PC-3 (cell line): ENCODE data around the gene REC8. TPM values are rescaled to one million over a fixed set of nuclear protein-coding genes. Genes with fewer than 3 reads are reported as not detected.

ENCODE experiments used
- ATAC-seq: fragments of 200-7000 bp; cut with Tn5 transposase; 2 replicates; pipeline ENCODE4 v1.9.1; 2020; ENCODE audit warnings: mild to moderate bottlenecking, moderate library complexity
- BruUV-seq: library from RNA; stranded (reverse); fragments of 400-500 nt; replicated peaks from 2 replicates; lab custom pipeline; 2021; lab: Mats Ljungman, UMichigan
- CTCF ChIA-PET: fragments of 300-600 bp; sonication (Branson Sonifier 250); formaldehyde crosslinking; loops from one replicate; lab custom pipeline; 2022; ENCODE audit warnings: antibody characterized with exemption; lab: Charles Lee
- POLR2A ChIA-PET: fragments of 300-600 bp; sonication (Branson Sonifier 250); formaldehyde crosslinking; loops from one replicate; lab custom pipeline; 2022; ENCODE audit warnings: antibody characterized with exemption; ENCODE audit not compliant: unreplicated experiment; lab: Charles Lee
- DNase-seq: peaks from one replicate; pipeline ENCODE4 v3.0.0-alpha.2; 2015
- H2AFZ ChIP-seq: fragments of 300-600 bp; sonication (generic); 2 replicates; pipeline ENCODE4 v1.6.0; 2016; ENCODE audit warnings: antibody characterized with exemption, low read length
- H3F3A ChIP-seq: fragments of 300-600 bp; sonication (generic); one replicate; pipeline ENCODE4 v1.6.0; 2017; ENCODE audit warnings: antibody characterized with exemption, low read length, control low read depth, mild to moderate bottlenecking; ENCODE audit not compliant: unreplicated experiment
- H3K27ac ChIP-seq: fragments of 300-600 bp; sonication (generic); 2 replicates; pipeline ENCODE4 v1.5.1; 2016; ENCODE audit warnings: mild to moderate bottlenecking, low read length
- H3K27me3 ChIP-seq: fragments of 300-600 bp; sonication (generic); 2 replicates; pipeline ENCODE4 v1.6.1; 2016; ENCODE audit warnings: low read length, mixed read lengths
- H3K36me3 ChIP-seq: fragments of 300-600 bp; sonication (generic); 2 replicates; pipeline ENCODE4 v1.6.1; 2016; ENCODE audit warnings: low read depth, mixed run types, low read length, mixed read lengths
- H3K4me1 ChIP-seq: fragments of 300-600 bp; sonication (generic); 2 replicates; pipeline ENCODE4 v1.5.1; 2016; ENCODE audit warnings: low read length; ENCODE audit not compliant: insufficient read depth
- H3K4me2 ChIP-seq: fragments of 300-600 bp; sonication (generic); 2 replicates; pipeline ENCODE4 v1.6.0; 2016; ENCODE audit warnings: low read length
- H3K4me3 ChIP-seq: fragments of 300-600 bp; sonication (generic); 2 replicates; pipeline ENCODE4 v1.5.1; 2016; ENCODE audit warnings: mild to moderate bottlenecking, low read length, mixed read lengths
- H3K79me2 ChIP-seq: fragments of 300-600 bp; sonication (generic); 2 replicates; pipeline ENCODE4 v1.6.1; 2017; ENCODE audit warnings: low read length, mixed read lengths
- H3K9ac ChIP-seq: fragments of 300-600 bp; sonication (generic); 2 replicates; pipeline ENCODE4 v1.6.0; 2016; ENCODE audit warnings: mild to moderate bottlenecking, low read length
- H3K9me2 ChIP-seq: fragments of 300-600 bp; sonication (generic); replicated peaks from 2 replicates; pipeline ENCODE4 v1.6.1; 2016; ENCODE audit warnings: mixed run types, low read length, mixed read lengths
- H3K9me3 ChIP-seq: fragments of 300-600 bp; sonication (generic); 2 replicates; pipeline ENCODE4 v1.6.1; 2016; ENCODE audit warnings: low read length, mixed read lengths
- H4K20me1 ChIP-seq: fragments of 300-600 bp; sonication (generic); 2 replicates; pipeline ENCODE4 v1.6.1; 2016; ENCODE audit warnings: low read length, mixed read lengths
- EZH2 ChIP-seq: fragments of 300-600 bp; sonication (generic); IDR thresholded peaks from one replicate; pipeline ENCODE4 v1.6.1; 2017; ENCODE audit warnings: antibody characterized with exemption, mild to moderate bottlenecking, low read length; ENCODE audit not compliant: unreplicated experiment
- EZH2phosphoT487 ChIP-seq: fragments of 300-600 bp; sonication (generic); IDR thresholded peaks from 2 replicates; pipeline ENCODE4 v1.6.1; 2018; ENCODE audit warnings: mild to moderate bottlenecking, antibody characterized with exemption, low read length, borderline replicate concordance
- intact Hi-C: fragments of 100-400 bp; cut with micrococcal nuclease; formaldehyde crosslinking; loops from 2 replicates; pipeline ENCODE4 v1.9.0; 2023
- total RNA-seq: library from RNA; depleted of rRNA; stranded (reverse); fragments of >200 nt; gene quantifications from 2 replicates; pipeline ENCODE4 v1.2.3, GENCODE V29; 2014
- TF ChIP-seq, protein P1 (sequence below): fragments of 300-600 bp; sonication (generic); conservative IDR thresholded peaks from 2 replicates; pipeline ENCODE4 v1.5.1; 2017; ENCODE audit warnings: antibody characterized with exemption, low read depth, mild to moderate bottlenecking, low read length

Gene REC8
- total RNA-seq, 1 experiment from 2014 or later, result 1.9 TPM

- Histone ChIP-seq H3K27me3 (no peaks in the 10 kb centered on the region), H3K4me2 (no peak overlapping the region), H3F3A (peaks cover 2% of the 10 kb centered on the region), H3K4me3 (no peak overlapping the region), H3K79me2 (no peaks in the 10 kb centered on the region), H3K9me3 (no peaks in the 10 kb centered on the region), H3K27ac (no peak overlapping the region), H3K4me1 (peaks cover 13% of the 10 kb centered on the region), H3K36me3 (peaks cover 30% of the 10 kb centered on the region), H2AFZ (no peak overlapping the region), H3K9ac (no peak overlapping the region), H3K9me2 (no peaks in the 10 kb centered on the region), H4K20me1 (no peaks in the 10 kb centered on the region)
- POLR2A ChIA-PET, result interaction anchor here (0.5 to 0.9 kb wide), 2 partner anchors 55 to 67 kb away, joined by 3 to 4 read pairs; no protein-coding TSS in a partner anchor
- CTCF ChIA-PET, result interaction anchor here (1.2 to 1.3 kb wide), 3 partner anchors 24 to 102 kb away, joined by 4 to 7 read pairs (median 7); partner anchors contain the start of genes DCAF11, NRL and PSME1
- no peak for ATAC-seq
- TF ChIP-seq EZH2, result no peak
- TF ChIP-seq, protein P1, sequence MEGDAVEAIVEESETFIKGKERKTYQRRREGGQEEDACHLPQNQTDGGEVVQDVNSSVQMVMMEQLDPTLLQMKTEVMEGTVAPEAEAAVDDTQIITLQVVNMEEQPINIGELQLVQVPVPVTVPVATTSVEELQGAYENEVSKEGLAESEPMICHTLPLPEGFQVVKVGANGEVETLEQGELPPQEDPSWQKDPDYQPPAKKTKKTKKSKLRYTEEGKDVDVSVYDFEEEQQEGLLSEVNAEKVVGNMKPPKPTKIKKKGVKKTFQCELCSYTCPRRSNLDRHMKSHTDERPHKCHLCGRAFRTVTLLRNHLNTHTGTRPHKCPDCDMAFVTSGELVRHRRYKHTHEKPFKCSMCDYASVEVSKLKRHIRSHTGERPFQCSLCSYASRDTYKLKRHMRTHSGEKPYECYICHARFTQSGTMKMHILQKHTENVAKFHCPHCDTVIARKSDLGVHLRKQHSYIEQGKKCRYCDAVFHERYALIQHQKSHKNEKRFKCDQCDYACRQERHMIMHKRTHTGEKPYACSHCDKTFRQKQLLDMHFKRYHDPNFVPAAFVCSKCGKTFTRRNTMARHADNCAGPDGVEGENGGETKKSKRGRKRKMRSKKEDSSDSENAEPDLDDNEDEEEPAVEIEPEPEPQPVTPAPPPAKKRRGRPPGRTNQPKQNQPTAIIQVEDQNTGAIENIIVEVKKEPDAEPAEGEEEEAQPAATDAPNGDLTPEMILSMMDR, result no peak
- TF ChIP-seq EZH2phosphoT487, result no peak
- intact Hi-C loops, result loop anchor here (2.0 kb wide), 1 partner anchor 102 kb away; no protein-coding TSS in a partner anchor
- no peak for DNase-seq
- BruUV-seq, result no TSS peak
Observed at GRCh38 chr14:24160499-24160849, 11.4 kb upstream of the REC8 start.

GRCh38 chr14:24160850-24161804 is 10.8 kb upstream of the REC8 start, which contains the start of gene IRF9:
IRF9 (plus strand) TSS chr14:24161265; CDS start chr14:24162145, 880 bp downstream.
- Histone ChIP-seq H3K4me1 (peaks cover 13% of the 10 kb centered on the region), H3K79me2 (no peaks in the 10 kb centered on the region), H3K4me2 (peak within 1 kb of the TSS; percentile 65), H3K27ac (peak within 1 kb of the TSS; percentile 11), H3K4me3 (peak within 1 kb of the TSS; percentile 47), H3F3A (no peaks in the 10 kb centered on the region), H3K9me2 (no peaks in the 10 kb centered on the region), H3K27me3 (no peaks in the 10 kb centered on the region), H3K36me3 (peaks cover 23% of the 10 kb centered on the region), H3K9me3 (no peaks in the 10 kb centered on the region), H4K20me1 (no peaks in the 10 kb centered on the region), H3K9ac (peak within 1 kb of the TSS; percentile 46), H2AFZ (peak within 1 kb of the TSS; percentile 30)
- BruUV-seq, result TSS peak; percentile 84
- DNase-seq, result peak; percentile 97
- ATAC-seq, result peak; percentile 94
- TF ChIP-seq, protein P1, result peak; percentile 96
- TF ChIP-seq EZH2, result no peak
- no peak for TF ChIP-seq EZH2phosphoT487
- POLR2A ChIA-PET, result interaction anchor here (0.9 to 1.1 kb wide), 2 partner anchors 20 to 67 kb away, joined by 4 to 5 read pairs; partner anchors contain the start of gene EMC9
- intact Hi-C loops, result loop anchor here (1.0 to 2.0 kb wide), 2 partner anchors 47 to 102 kb away; partner anchors contain the start of genes DCAF11 and NRL
- CTCF ChIA-PET, result interaction anchor here (0.5 to 1.3 kb wide), 9 partner anchors 14 to 103 kb away, joined by 3 to 7 read pairs (median 4); partner anchors contain the start of genes DCAF11, NRL, PSME1 and RNF31
